CD4-positive, alpha-beta memory T cell (primary cell): Measurements from ENCODE around the gene THSD4. TPM values are rescaled to one million over a fixed set of nuclear protein-coding genes. Genes with fewer than 3 reads are reported as not detected.

Experiments used
- CTCF ChIA-PET: fragments of 350-600 bp; sonication (Branson Sonifier 250); formaldehyde crosslinking; loops from one replicate; lab custom pipeline; 2021; ENCODE audit warnings: inconsistent platforms; ENCODE audit not compliant: partially characterized antibody; lab: Charles Lee
- POLR2A ChIA-PET: fragments of 350-600 bp; sonication (Branson Sonifier 250); formaldehyde crosslinking; loops from one replicate; lab custom pipeline; 2021; ENCODE audit not compliant: partially characterized antibody; lab: Charles Lee
- DNase-seq, 5 donors: peaks; one replicate each; pipeline versions ENCODE4 v3.0.0 to v3.0.0-alpha.2; 2020 to 2022; ENCODE audit warnings: mixed read lengths in 1 of 5
- H3K27ac ChIP-seq: one replicate; pipeline ENCODE4 v1.7.0; 2013; ENCODE audit warnings: low read depth, low read length
- H3K27me3 ChIP-seq: 2 replicates; pipeline ENCODE4 v1.7.0; 2013; ENCODE audit warnings: mild to moderate bottlenecking, low read length, moderate library complexity; ENCODE audit not compliant: insufficient read depth
- H3K36me3 ChIP-seq: 2 replicates; pipeline ENCODE4 v1.7.0; 2013; ENCODE audit warnings: mild to moderate bottlenecking, low read length, moderate library complexity; ENCODE audit not compliant: insufficient read depth
- H3K4me1 ChIP-seq: 2 replicates; pipeline ENCODE4 v1.7.0; 2013; ENCODE audit warnings: mild to moderate bottlenecking, low read length, moderate library complexity; ENCODE audit not compliant: insufficient read depth
- H3K4me3 ChIP-seq, 2 donors: one replicate each; pipeline ENCODE4 v1.7.0; 2013; ENCODE audit warnings: low read length in 2 of 2, mild to moderate bottlenecking in 1 of 2
- H3K9me3 ChIP-seq, 2 donors: one replicate each; pipeline ENCODE4 v1.7.0; 2013; ENCODE audit warnings: low read length in 2 of 2, control low read depth in 1 of 2; ENCODE audit not compliant: control insufficient read depth in 1 of 2
- H3K27ac Mint-ChIP-seq, 7 donors: one replicate each; pipeline ENCODE4 v1.8.0; 2020 to 2021; ENCODE audit warnings: mixed read lengths in 7 of 7, mild to moderate bottlenecking in 6 of 7, inconsistent platforms in 3 of 7, moderate library complexity in 3 of 7
- H3K27me3 Mint-ChIP-seq, 2 donors: one replicate each; pipeline ENCODE4 v1.8.0; 2020 to 2021; ENCODE audit warnings: mixed read lengths in 2 of 2
- H3K36me3 Mint-ChIP-seq, 2 donors: one replicate each; pipeline ENCODE4 v1.8.0; 2020 to 2021; ENCODE audit warnings: mixed read lengths in 2 of 2, inconsistent platforms in 1 of 2, mild to moderate bottlenecking in 1 of 2
- H3K4me1 Mint-ChIP-seq, 4 donors: one replicate each; pipeline ENCODE4 v1.8.0; 2020 to 2021; ENCODE audit warnings: mixed read lengths in 4 of 4, mild to moderate bottlenecking in 1 of 4
- H3K4me3 Mint-ChIP-seq, 8 donors: one replicate each; pipeline ENCODE4 v1.8.0; 2020 to 2021; ENCODE audit warnings: mixed read lengths in 8 of 8, mild to moderate bottlenecking in 7 of 8, moderate library complexity in 6 of 8, inconsistent platforms in 3 of 8
- H3K9me3 Mint-ChIP-seq, 8 donors: one replicate each; pipeline ENCODE4 v1.8.0; 2020 to 2021; ENCODE audit warnings: mixed read lengths in 8 of 8, mild to moderate bottlenecking in 5 of 8, inconsistent platforms in 3 of 8, moderate library complexity in 1 of 8
- intact Hi-C: fragments of 100-400 bp; cut with micrococcal nuclease; formaldehyde crosslinking; loops from one replicate; pipeline ENCODE4 v1.15.1; 2023
- polyA plus RNA-seq, 2 donors: library from polyadenylated mRNA; unstranded; fragments of 300-500 nt; fragmentation: Illumina TruSeq; gene quantifications; one replicate each; pipeline ENCODE4 v1.2.3, GENCODE V29; 2021
- total RNA-seq, 2 experiments: library from RNA; stranded (reverse); gene quantifications; one replicate each; pipeline ENCODE4 v1.2.3, GENCODE V29; 2021

THSD4 gene
- total and polyA plus RNA-seq, 4 experiments from 2014 or later = not detected

DNA sequence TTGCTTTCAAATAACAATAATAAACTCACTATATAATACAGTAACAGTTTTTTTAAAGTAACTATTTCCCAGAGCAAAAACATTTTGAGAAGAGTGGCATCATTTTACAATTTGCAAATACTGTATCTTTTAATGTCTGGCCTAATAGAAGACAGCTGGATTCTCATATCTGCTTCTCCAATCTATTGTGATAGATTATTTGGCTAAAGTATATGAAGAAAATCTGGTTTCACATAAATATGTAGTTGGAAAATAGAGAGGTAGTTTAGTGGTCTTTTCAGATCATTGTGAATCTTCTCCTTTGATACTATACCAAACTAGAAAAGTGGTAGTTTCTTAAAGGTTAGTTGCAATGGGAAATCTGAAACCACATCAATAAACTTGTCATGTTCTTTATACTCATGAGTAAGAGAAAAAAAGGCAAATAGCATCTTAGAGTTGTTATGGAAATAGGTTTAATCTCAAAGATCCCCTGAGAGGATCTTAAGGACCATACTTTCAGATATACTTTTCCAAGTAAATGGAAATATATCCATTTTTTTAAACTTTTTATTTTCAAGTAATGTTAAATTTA is 570.2 kb downstream of the THSD4 start:
- H3K36me3 Mint-ChIP-seq = no peaks in the 10 kb centered on the region
- H3K36me3 ChIP-seq = no peaks in the 10 kb centered on the region
- no peak overlapping the region for H3K4me3 Mint-ChIP-seq
- H3K4me1 Mint-ChIP-seq = no peaks in the 10 kb centered on the region
- no peak overlapping the region for H3K27ac Mint-ChIP-seq
- no peak for DNase-seq
- H3K4me1 ChIP-seq = no peaks in the 10 kb centered on the region
- no peak overlapping the region for H3K4me3 ChIP-seq
- peaks cover 8 to 9% of the 10 kb centered on the region in 2 donors for H3K27me3 Mint-ChIP-seq
- H3K9me3 Mint-ChIP-seq = peaks cover 0 to 4% (median 0%) of the 10 kb centered on the region in 8 donors
- ChIA-PET CTCF (no interaction called here), POLR2A (no interaction called here)
- H3K27ac ChIP-seq = no peak overlapping the region
- intact Hi-C loops = no loop called here
- no peaks in the 10 kb centered on the region for H3K27me3 ChIP-seq
- H3K9me3 ChIP-seq = no peaks in the 10 kb centered on the region

DNA sequence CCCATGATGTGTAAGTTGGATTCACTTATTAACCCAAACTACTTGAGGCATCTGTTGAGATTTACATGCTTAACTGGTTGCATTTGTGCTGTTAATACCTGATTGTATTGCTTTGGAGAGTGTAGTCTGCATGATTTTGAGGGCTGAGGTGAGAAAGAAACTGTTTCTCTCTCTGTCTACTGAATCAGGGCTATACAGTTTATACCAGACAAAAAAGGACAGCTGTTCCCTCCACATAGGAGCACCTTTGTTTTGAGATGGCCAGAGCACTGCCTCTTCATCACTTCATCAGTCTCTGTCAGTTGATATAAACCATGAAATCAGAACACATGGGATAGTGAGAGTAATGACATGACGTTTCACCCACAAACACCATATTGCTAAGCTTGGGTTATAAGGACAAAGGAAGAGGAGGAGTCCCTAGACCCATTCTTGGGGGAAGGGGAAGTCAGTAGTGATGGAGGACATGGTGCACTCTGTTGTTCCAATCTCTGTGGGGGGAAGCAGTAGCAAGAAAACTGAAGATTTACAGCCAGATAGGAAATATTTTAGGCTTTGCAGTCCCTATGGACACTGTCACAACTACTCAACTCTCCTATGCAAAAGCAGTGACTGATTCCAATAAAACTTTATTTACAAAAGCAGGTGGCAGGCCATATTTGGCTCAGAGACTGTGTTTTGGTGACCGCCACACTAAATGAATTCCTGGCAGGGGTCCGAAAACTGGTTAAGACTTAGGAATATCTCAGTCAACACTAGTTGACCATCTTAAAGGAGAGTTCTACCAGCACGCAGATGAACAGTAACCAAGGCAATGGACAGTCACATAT is 571.2 kb downstream of the THSD4 start:
- Histone ChIP-seq H3K9me3 (no peaks in the 10 kb centered on the region), H3K27me3 (no peaks in the 10 kb centered on the region), H3K4me3 (no peak overlapping the region), H3K4me1 (no peaks in the 10 kb centered on the region), H3K36me3 (no peaks in the 10 kb centered on the region), H3K27ac (no peak overlapping the region)
- Mint-ChIP-seq H3K27me3 (peaks cover 11 to 12% of the 10 kb centered on the region in 2 donors), H3K9me3 (peaks cover 0 to 5% (median 0%) of the 10 kb centered on the region in 8 donors), H3K4me3 (no peak overlapping the region), H3K27ac (no peak overlapping the region), H3K36me3 (no peaks in the 10 kb centered on the region), H3K4me1 (no peaks in the 10 kb centered on the region)
- ChIA-PET CTCF (no interaction called here), POLR2A (no interaction called here)
- no peak for DNase-seq
- intact Hi-C loops = no loop called here

DNA sequence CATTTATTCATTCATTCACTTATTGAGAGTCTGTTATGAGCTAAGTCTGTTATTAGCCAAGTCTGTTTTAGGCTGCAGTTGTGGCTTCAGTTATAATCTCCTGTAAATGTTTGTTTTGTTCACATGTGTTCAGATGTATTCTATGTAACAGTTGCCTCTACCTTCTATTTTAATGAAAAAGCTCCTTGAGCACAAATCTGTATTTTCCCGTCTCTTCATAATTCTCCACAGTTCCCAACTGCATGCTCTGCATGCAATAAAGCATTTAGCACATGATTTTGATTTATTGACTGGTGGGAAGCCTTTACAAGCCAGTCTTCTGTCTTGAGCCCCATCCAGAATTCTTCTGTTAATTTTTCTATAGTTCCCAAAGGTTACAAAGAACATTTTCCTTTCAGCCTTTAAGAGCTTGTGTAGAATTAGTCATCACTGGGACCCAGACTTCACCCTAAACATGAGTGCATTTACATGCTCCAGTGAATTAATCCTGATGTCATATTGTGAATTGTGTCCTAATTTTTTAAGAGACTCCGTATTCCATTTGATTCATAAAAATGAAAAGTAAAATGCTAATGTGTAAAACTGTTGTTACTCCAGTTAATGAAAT is 572.7 kb downstream of the THSD4 start:
- no peaks in the 10 kb centered on the region for H3K4me1 Mint-ChIP-seq
- H3K9me3 ChIP-seq = no peaks in the 10 kb centered on the region
- ChIA-PET CTCF (no interaction called here), POLR2A (no interaction called here)
- H3K4me3 Mint-ChIP-seq = no peak overlapping the region
- H3K4me1 ChIP-seq = no peaks in the 10 kb centered on the region
- no peak overlapping the region for H3K27ac ChIP-seq
- peaks cover 0 to 5% (median 0%) of the 10 kb centered on the region in 8 donors for H3K9me3 Mint-ChIP-seq
- H3K27me3 ChIP-seq = no peaks in the 10 kb centered on the region
- intact Hi-C loops = no loop called here
- no peak overlapping the region for H3K4me3 ChIP-seq
- DNase-seq = no peak
- H3K36me3 Mint-ChIP-seq = no peaks in the 10 kb centered on the region
- H3K27me3 Mint-ChIP-seq = peaks cover 11 to 15% of the 10 kb centered on the region in 2 donors
- no peaks in the 10 kb centered on the region for H3K36me3 ChIP-seq
- H3K27ac Mint-ChIP-seq = no peak overlapping the region

DNA sequence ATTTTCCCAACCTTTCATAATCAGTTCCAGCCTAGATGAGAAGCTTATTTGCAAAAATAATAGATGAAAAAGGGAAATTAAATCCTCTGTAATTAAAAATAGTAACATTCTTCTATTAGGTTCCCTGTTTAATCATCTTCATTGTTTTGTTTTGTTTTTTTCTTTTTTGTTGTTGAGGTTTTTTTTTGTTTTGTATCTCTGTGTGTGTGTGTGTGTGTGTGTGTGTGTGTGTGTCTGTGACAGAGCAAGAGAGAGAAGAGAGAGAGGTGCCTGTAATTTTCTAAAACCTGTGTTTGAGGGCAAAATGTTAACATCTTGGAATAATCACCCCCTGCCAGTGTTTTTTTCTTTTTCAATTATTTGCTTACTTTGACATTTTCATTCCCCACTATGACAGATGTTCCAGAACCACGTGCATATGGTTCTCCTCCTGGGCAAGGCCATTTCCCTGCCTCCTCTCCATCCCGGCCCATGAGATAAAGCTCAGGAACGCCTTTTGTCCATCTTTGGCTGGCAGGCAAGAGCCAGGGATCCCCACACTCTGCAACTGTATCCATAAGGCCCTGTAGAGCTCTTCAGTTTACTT is 573.3 kb downstream of the THSD4 start:
- DNase-seq = no peak
- Mint-ChIP-seq H3K36me3 (no peaks in the 10 kb centered on the region), H3K4me1 (no peaks in the 10 kb centered on the region), H3K9me3 (peaks cover 0 to 5% (median 0%) of the 10 kb centered on the region in 8 donors), H3K27ac (no peak overlapping the region), H3K4me3 (no peak overlapping the region), H3K27me3 (peaks cover 8 to 11% of the 10 kb centered on the region in 2 donors)
- intact Hi-C loops = no loop called here
- no peak overlapping the region for H3K4me3 ChIP-seq
- ChIA-PET POLR2A (no interaction called here), CTCF (no interaction called here)
- no peak overlapping the region for H3K27ac ChIP-seq
- no peaks in the 10 kb centered on the region for H3K4me1 ChIP-seq
- no peaks in the 10 kb centered on the region for H3K9me3 ChIP-seq
- H3K36me3 ChIP-seq = no peaks in the 10 kb centered on the region
- no peaks in the 10 kb centered on the region for H3K27me3 ChIP-seq

DNA sequence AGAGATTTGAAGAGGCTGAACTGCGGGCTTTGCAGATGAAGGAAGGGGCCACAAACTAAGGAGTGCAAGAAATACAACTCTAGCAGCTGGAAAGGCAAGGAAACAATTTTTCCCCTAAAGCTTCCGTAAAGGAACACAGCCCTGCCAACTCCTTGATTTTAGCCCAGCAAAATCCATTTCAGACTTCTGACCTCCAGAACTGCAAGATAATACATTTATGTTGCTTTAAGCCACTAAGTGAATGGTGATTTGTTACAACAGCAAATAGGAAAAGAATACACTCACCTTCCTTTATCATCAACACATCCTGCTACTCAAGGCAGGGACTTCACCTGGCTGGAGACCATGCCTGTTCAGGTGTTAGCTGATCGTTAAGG is 575.8 kb downstream of the THSD4 start:
- DNase-seq = no peak
- Histone ChIP-seq H3K4me1 (no peaks in the 10 kb centered on the region), H3K4me3 (no peak overlapping the region), H3K27me3 (no peaks in the 10 kb centered on the region), H3K27ac (no peak overlapping the region), H3K9me3 (no peaks in the 10 kb centered on the region), H3K36me3 (no peaks in the 10 kb centered on the region)
- H3K27me3 Mint-ChIP-seq = peaks cover 14 to 15% of the 10 kb centered on the region in 2 donors
- intact Hi-C loops = no loop called here
- no peaks in the 10 kb centered on the region for H3K4me1 Mint-ChIP-seq
- POLR2A ChIA-PET = no interaction called here
- H3K9me3 Mint-ChIP-seq = peaks cover 0 to 5% (median 0%) of the 10 kb centered on the region in 8 donors
- no peak overlapping the region for H3K27ac Mint-ChIP-seq
- CTCF ChIA-PET = no interaction called here
- H3K4me3 Mint-ChIP-seq = no peak overlapping the region
- no peaks in the 10 kb centered on the region for H3K36me3 Mint-ChIP-seq

DNA sequence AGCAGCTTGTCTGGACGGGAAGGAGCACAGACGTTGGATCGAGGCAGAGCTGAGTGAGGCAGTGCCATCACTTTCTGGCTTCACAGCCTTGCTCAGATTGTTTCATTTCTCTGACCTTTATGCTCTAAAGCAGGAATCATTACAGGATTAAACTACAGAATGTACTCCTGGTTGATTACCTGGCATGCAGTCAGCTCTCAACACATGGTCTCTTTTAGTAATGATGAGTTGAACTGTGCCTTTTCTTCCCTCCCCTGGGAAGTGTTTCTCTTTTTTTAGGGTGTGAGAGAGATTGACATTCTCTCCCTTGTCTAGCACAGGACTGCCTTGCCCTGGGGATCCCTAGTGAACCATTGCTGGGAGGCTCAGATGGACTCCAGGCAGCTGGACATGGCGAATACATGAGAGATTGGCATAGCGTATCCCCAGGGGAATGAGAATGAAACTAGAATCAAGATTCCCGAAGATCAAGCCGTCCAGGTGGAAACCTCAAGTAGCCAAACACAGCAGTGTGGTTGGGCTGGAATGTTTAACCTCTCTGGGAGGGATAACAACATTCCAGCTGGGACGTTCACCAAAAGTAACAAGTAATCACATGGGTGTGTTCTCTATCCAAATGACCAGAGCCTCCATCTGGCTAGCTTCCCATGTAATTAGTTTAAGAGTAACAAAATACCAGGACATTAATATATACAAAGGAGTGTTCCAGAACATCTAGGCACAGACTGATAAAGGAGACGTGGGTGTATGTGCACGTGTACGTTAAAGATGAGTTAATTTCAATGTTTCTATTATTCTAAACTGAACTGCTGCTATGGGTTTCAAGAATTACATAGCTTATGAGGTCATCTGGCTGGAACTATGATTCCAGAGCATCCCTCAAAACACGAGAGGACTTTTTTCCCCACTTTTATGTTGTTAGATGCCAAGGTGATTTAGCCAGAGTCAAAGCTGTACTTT is 576.5 kb downstream of the THSD4 start:
- peaks cover 15% of the 10 kb centered on the region in 2 donors for H3K27me3 Mint-ChIP-seq
- no peaks in the 10 kb centered on the region for H3K36me3 Mint-ChIP-seq
- ChIA-PET POLR2A (interaction anchor here (0.6 kb wide), 1 partner anchor 10 kb away, joined by 3 read pairs; no protein-coding TSS in a partner anchor), CTCF (interaction anchor here (0.9 kb wide), 1 partner anchor 52 kb away, joined by 3 read pairs; no protein-coding TSS in a partner anchor)
- Histone ChIP-seq H3K4me1 (no peaks in the 10 kb centered on the region), H3K27ac (no peak overlapping the region), H3K36me3 (no peaks in the 10 kb centered on the region), H3K4me3 (no peak overlapping the region), H3K9me3 (no peaks in the 10 kb centered on the region), H3K27me3 (no peaks in the 10 kb centered on the region)
- no peak overlapping the region for H3K27ac Mint-ChIP-seq
- intact Hi-C loops = no loop called here
- H3K4me1 Mint-ChIP-seq = no peaks in the 10 kb centered on the region
- H3K9me3 Mint-ChIP-seq = peaks cover 0 to 5% (median 0%) of the 10 kb centered on the region in 8 donors
- DNase-seq = no peak
- H3K4me3 Mint-ChIP-seq = no peak overlapping the region
